HepG2 (cell line): ENCODE results near the gene SHTN1. TPM values are rescaled to one million over a fixed set of nuclear protein-coding genes. Genes with fewer than 3 reads are reported as not detected.
A peak's percentile ranks its signal among the peaks of the same experiment; 100 is the strongest.

Experiments
- ATAC-seq: fragments of 200-7000 bp; cut with Tn5 transposase; 3 replicates; pipeline ENCODE4 v1.9.1; 2020; ENCODE audit warnings: mild to moderate bottlenecking, moderate library complexity
- BruUV-seq: library from RNA; stranded (reverse); fragments of 400-500 nt; replicated peaks from 2 replicates; lab custom pipeline; 2021; lab: Mats Ljungman, UMichigan
- CTCF ChIA-PET: fragments of 300-600 bp; formaldehyde crosslinking; extraction: SDS; loops from one replicate; lab custom pipeline; 2021; ENCODE audit warnings: low total read pairs, inconsistent platforms, low intra/inter-chr PET ratio; lab: Yijun Ruan, JAX
- POLR2A ChIA-PET: fragments of 350-600 bp; sonication (Branson Sonifier 250); formaldehyde crosslinking; loops from one replicate; lab custom pipeline; 2020; ENCODE audit warnings: antibody characterized with exemption, inconsistent platforms; lab: Yijun Ruan, JAX
- DNase-seq: peaks from one replicate; pipeline ENCODE4 v3.0.0-alpha.2; 2015; ENCODE audit warnings: low spot score
- FAIRE-seq: peaks from 3 replicates; lab custom pipeline; 2011; peaks lifted over from hg19 to GRCh38; lab: Jason Lieb, UNC
- H2AFZ ChIP-seq: one replicate; pipeline ENCODE4 v1.6.1; 2011; ENCODE audit warnings: low read length, inconsistent platforms
- H3K27ac ChIP-seq: fragments of 300-600 bp; 3 replicates; pipeline ENCODE4 v1.8.0; 2011; ENCODE audit warnings: mixed run types, mild to moderate bottlenecking, mixed read lengths, low read length, inconsistent platforms; ENCODE audit not compliant: insufficient read depth; ENCODE audit errors: extremely low read length
- H3K27me3 ChIP-seq, 2 experiments: fragments of 200-600 bp in 1 of 2; 2 replicates in 1 of 2; 3 replicates in 1 of 2; pipeline versions ENCODE4 v1.6.0 to v1.8.0; 2011; ENCODE audit warnings: low read length in 2 of 2, mild to moderate bottlenecking in 2 of 2, moderate library complexity in 2 of 2, inconsistent platforms in 1 of 2; ENCODE audit not compliant: insufficient read depth in 2 of 2, control insufficient read depth in 1 of 2
- H3K36me3 ChIP-seq, 2 experiments: fragments of 200-600 bp in 1 of 2; replicated peaks in 1 of 2; 2 replicates in 1 of 2; 3 replicates in 1 of 2; pipeline versions ENCODE4 v1.5.1 to v1.8.0; 2011; ENCODE audit warnings: low read length in 2 of 2, inconsistent platforms in 1 of 2; ENCODE audit not compliant: insufficient read depth in 2 of 2, control insufficient read depth in 1 of 2
- H3K4me1 ChIP-seq: 2 replicates; pipeline ENCODE4 v1.5.1; 2012; ENCODE audit warnings: low read length, inconsistent platforms; ENCODE audit not compliant: insufficient read depth
- H3K4me2 ChIP-seq: 2 replicates; pipeline ENCODE4 v1.6.0; 2011; ENCODE audit warnings: low read depth, low read length, inconsistent platforms
- H3K4me3 ChIP-seq, 3 experiments: fragments of 200-600 bp in 1 of 3; sonication (generic), shearing (Covaris generic) in 1 of 3; replicated peaks in 1 of 3; 2 replicates each; pipeline ENCODE4 v1.5.1; 2011 to 2016; ENCODE audit warnings: low read length in 3 of 3, inconsistent platforms in 2 of 3, low read depth in 2 of 3, mild to moderate bottlenecking in 2 of 3, control low read depth in 1 of 3, mixed read lengths in 1 of 3; ENCODE audit not compliant: insufficient read depth in 1 of 3
- H3K79me2 ChIP-seq: one replicate; pipeline ENCODE4 v1.6.1; 2011; ENCODE audit warnings: low read length, inconsistent platforms; ENCODE audit not compliant: insufficient read depth
- H3K9ac ChIP-seq: 2 replicates; pipeline ENCODE4 v1.6.0; 2011; ENCODE audit warnings: mild to moderate bottlenecking, low read depth, low read length, inconsistent platforms; ENCODE audit not compliant: insufficient read depth
- H3K9me3 ChIP-seq: 2 replicates; pipeline ENCODE4 v1.5.1; 2012; ENCODE audit warnings: mild to moderate bottlenecking, low read length
- H4K20me1 ChIP-seq: 2 replicates; pipeline ENCODE4 v1.6.0; 2011; ENCODE audit warnings: inconsistent platforms, mild to moderate bottlenecking, low read length, moderate library complexity; ENCODE audit not compliant: insufficient read depth
- ARNTL ChIP-seq: sonication (generic); formaldehyde crosslinking; IDR thresholded peaks from 2 replicates; pipeline ENCODE4 v1.4.0; 2020; ENCODE audit warnings: mild to moderate bottlenecking, missing genetic modification reagents
- FOSL1 ChIP-seq: sonication (generic); formaldehyde crosslinking; IDR thresholded peaks from 2 replicates; pipeline ENCODE4 v1.9.0; 2021; ENCODE audit warnings: missing genetic modification reagents, borderline replicate concordance
- FOSL2 ChIP-seq: sonication (generic); formaldehyde crosslinking; IDR thresholded peaks from 2 replicates; pipeline ENCODE4 v1.4.0; 2020; ENCODE audit warnings: missing genetic modification reagents
- FOXC1 ChIP-seq: sonication (generic); formaldehyde crosslinking; IDR thresholded peaks from 2 replicates; pipeline ENCODE4 v1.8.0; 2022; ENCODE audit warnings: mild to moderate bottlenecking, missing genetic modification reagents, borderline replicate concordance
- KDM3A ChIP-seq: IDR thresholded peaks from 2 replicates; pipeline ENCODE4 v1.6.1; 2018; ENCODE audit warnings: low read depth, missing compliant biosample characterization
- KLF12 ChIP-seq: sonication (generic); formaldehyde crosslinking; IDR thresholded peaks from 2 replicates; pipeline ENCODE4 v1.4.0; 2020; ENCODE audit warnings: missing genetic modification reagents, borderline replicate concordance
- MTF2 ChIP-seq: sonication (generic); formaldehyde crosslinking; IDR thresholded peaks from 2 replicates; pipeline ENCODE4 v1.5.0; 2020; ENCODE audit warnings: missing genetic modification reagents, borderline replicate concordance
- NFE2L2 ChIP-seq: fragments of 150-350 bp; IDR thresholded peaks from 2 replicates; pipeline ENCODE4 v1.6.1; 2014; ENCODE audit warnings: low read length
- NR1H2 ChIP-seq: sonication (generic); formaldehyde crosslinking; IDR thresholded peaks from 2 replicates; pipeline ENCODE4 v1.8.1; 2022; ENCODE audit warnings: low read depth, missing genetic modification reagents, borderline replicate concordance
- TRIM22 ChIP-seq: fragments of 450-650 bp; IDR thresholded peaks from 2 replicates; pipeline ENCODE4 v1.6.1; 2017
- ZBTB38 ChIP-seq: sonication (generic); formaldehyde crosslinking; IDR thresholded peaks from 2 replicates; pipeline ENCODE4 v1.5.1; 2020; ENCODE audit warnings: mild to moderate bottlenecking, missing genetic modification reagents
- ZEB1 ChIP-seq: IDR thresholded peaks from 2 replicates; pipeline ENCODE4 v1.6.1; 2012; ENCODE audit warnings: mild to moderate bottlenecking, low read depth, inconsistent platforms; ENCODE audit not compliant: insufficient replicate concordance
- ZNF546 ChIP-seq: sonication (generic); formaldehyde crosslinking; conservative IDR thresholded peaks from 2 replicates; pipeline ENCODE4 v1.8.1; 2023; ENCODE audit warnings: mild to moderate bottlenecking, missing genetic modification reagents
- WGBS: methylation state at CpG from one replicate; pipeline ENCODE4 v1.1.6; 2017; ENCODE audit warnings: low lambda C conversion rate; 5-methylcytosine and 5-hydroxymethylcytosine counted together
- in situ Hi-C: cut with HindIII; loops from 2 replicates; pipeline ENCODE4 v1.10.0; 2017; ENCODE audit warnings: low pct_unique_long_range_greater_than_20kb; ENCODE audit not compliant: extremely low pct_ligation_motif_present
- intact Hi-C: fragments of 100-400 bp; cut with micrococcal nuclease; formaldehyde crosslinking; loops from one replicate; pipeline ENCODE4 v1.10.0; 2022; ENCODE audit not compliant: unreplicated experiment
- polyA plus RNA-seq, 8 experiments: library from polyadenylated mRNA; depleted of rRNA in 3 of 8; stranded (reverse) in 7 of 8; unstranded in 1 of 8; fragments of >200 nt; fragmentation: Illumina TruSeq in 4 of 8; extraction: Trizol in 4 of 8; gene quantifications; 2 replicates each; pipeline versions ENCODE4 v1.2.1 to v1.2.3, GENCODE V29; 2011 to 2016; ENCODE audit warnings: low read depth in 4 of 8, missing spikeins in 1 of 8, mixed read lengths in 1 of 8; ENCODE audit not compliant: insufficient read depth in 1 of 8
- total RNA-seq, 5 experiments: library from RNA; depleted of rRNA; stranded (reverse); fragments of >200 nt; fragmentation: Illumina TruSeq; extraction: Trizol; gene quantifications; 2 replicates each; pipeline ENCODE4 v1.2.3, GENCODE V29; 2016; ENCODE audit warnings: low read depth in 1 of 5
- TF ChIP-seq, protein P1 (sequence below): sonication (generic); formaldehyde crosslinking; IDR thresholded peaks from 2 replicates; pipeline ENCODE4 v1.4.0; 2020; ENCODE audit warnings: missing genetic modification reagents
- TF ChIP-seq, protein P2 (sequence below): sonication (generic); formaldehyde crosslinking; IDR thresholded peaks from 2 replicates; pipeline ENCODE4 v1.5.1; 2020; ENCODE audit warnings: mild to moderate bottlenecking, missing genetic modification reagents, moderate library complexity

The SHTN1 gene
- total and polyA plus RNA-seq, 2 of the 13 experiments (the other 11 are each of a cell fraction or from before 2014, with no cell fraction given): 11.3 to 15.6 TPM

GRCh38 chr10:117007080-117007479 lies 2.1 kb upstream of the SHTN1 start:
- TF ChIP-seq ZNF546 (CRISPR knock-in tag): no peak
- peak; percentile 87 for TF ChIP-seq NFE2L2
- TF ChIP-seq FOSL1: peak; percentile 46
- TF ChIP-seq FOSL2 (CRISPR knock-in tag): peak; percentile 55; the same call in 1 of the 2 replicates
- Histone ChIP-seq H3K9ac (no peak overlapping the region), H3K27me3 (no peaks in the 10 kb centered on the region), H3K79me2 (peaks cover 21% of the 10 kb centered on the region), H3K36me3 (no peaks in the 10 kb centered on the region), H3K4me3 (no peak overlapping the region), H2AFZ (no peak overlapping the region), H3K27ac (no peak overlapping the region), H3K9me3 (no peaks in the 10 kb centered on the region), H3K4me2 (no peak overlapping the region), H3K4me1 (peaks cover 41% of the 10 kb centered on the region), H4K20me1 (peaks cover 5% of the 10 kb centered on the region)
- ATAC-seq: no peak
- intact Hi-C loops (no loop called here), in situ Hi-C loops (loop anchor here (10.0 kb wide), 1 partner anchor 158 kb away; no protein-coding TSS in a partner anchor)
- BruUV-seq: no TSS peak
- ChIA-PET CTCF (no interaction called here), POLR2A (no interaction called here)
- no peak for FAIRE-seq
- peak; percentile 25 for DNase-seq
- 88% methylated on average over 3 of the region's 3 CpGs for WGBS

- Histone ChIP-seq H3K4me3 (peak overlapping the region; percentile 78 to 86 (median 82)), H3K36me3 (no peaks in the 10 kb centered on the region), H3K4me1 (peaks cover 52% of the 10 kb centered on the region), H3K9me3 (no peaks in the 10 kb centered on the region), H3K27ac (peak overlapping the region; percentile 83), H4K20me1 (peaks cover 5% of the 10 kb centered on the region), H3K9ac (peak overlapping the region; percentile 81), H3K4me2 (peak overlapping the region; percentile 94), H3K27me3 (no peaks in the 10 kb centered on the region), H2AFZ (peak overlapping the region; percentile 54), H3K79me2 (peaks cover 36% of the 10 kb centered on the region)
- WGBS: 2% methylated on average over 12 of the region's 21 CpGs
- DNase-seq (peak; percentile 37), FAIRE-seq (no peak), ATAC-seq (peak; percentile 74)
- in situ Hi-C loops: loop anchor here (10.0 kb wide), 1 partner anchor 159 kb away; no protein-coding TSS in a partner anchor
- ChIA-PET POLR2A (interaction anchor here (1.4 kb wide), 1 partner anchor 15 kb away, joined by 3 read pairs; no protein-coding TSS in a partner anchor), CTCF (no interaction called here)
- TSS peak; percentile 78 for BruUV-seq
- intact Hi-C loops: no loop called here
- TF ChIP-seq FOXC1 (CRISPR knock-in tag): 0 out of 2 replicates have a peak, but pooled peaks have one; percentile 17
- no peak for TF ChIP-seq KLF12 (CRISPR knock-in tag)
- no peak for TF ChIP-seq ARNTL (CRISPR knock-in tag)
- TF ChIP-seq, protein P1, sequence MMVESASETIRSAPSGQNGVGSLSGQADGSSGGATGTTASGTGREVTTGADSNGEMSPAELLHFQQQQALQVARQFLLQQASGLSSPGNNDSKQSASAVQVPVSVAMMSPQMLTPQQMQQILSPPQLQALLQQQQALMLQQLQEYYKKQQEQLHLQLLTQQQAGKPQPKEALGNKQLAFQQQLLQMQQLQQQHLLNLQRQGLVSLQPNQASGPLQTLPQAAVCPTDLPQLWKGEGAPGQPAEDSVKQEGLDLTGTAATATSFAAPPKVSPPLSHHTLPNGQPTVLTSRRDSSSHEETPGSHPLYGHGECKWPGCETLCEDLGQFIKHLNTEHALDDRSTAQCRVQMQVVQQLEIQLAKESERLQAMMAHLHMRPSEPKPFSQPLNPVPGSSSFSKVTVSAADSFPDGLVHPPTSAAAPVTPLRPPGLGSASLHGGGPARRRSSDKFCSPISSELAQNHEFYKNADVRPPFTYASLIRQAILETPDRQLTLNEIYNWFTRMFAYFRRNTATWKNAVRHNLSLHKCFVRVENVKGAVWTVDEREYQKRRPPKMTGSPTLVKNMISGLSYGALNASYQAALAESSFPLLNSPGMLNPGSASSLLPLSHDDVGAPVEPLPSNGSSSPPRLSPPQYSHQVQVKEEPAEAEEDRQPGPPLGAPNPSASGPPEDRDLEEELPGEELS (CRISPR knock-in tag): no peak
- no peak for TF ChIP-seq KDM3A (CRISPR knock-in tag)
- TF ChIP-seq TRIM22: no peak
- no peak for TF ChIP-seq ZBTB38 (CRISPR knock-in tag)
- peak; percentile 12 for TF ChIP-seq ZEB1
- TF ChIP-seq, protein P2, sequence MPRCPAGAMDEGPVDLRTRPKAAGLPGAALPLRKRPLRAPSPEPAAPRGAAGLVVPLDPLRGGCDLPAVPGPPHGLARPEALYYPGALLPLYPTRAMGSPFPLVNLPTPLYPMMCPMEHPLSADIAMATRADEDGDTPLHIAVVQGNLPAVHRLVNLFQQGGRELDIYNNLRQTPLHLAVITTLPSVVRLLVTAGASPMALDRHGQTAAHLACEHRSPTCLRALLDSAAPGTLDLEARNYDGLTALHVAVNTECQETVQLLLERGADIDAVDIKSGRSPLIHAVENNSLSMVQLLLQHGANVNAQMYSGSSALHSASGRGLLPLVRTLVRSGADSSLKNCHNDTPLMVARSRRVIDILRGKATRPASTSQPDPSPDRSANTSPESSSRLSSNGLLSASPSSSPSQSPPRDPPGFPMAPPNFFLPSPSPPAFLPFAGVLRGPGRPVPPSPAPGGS (CRISPR knock-in tag): no peak
- TF ChIP-seq NR1H2 (CRISPR knock-in tag): no peak
- 0 out of 2 replicates have a peak, but pooled peaks have one; percentile 59 for TF ChIP-seq MTF2 (CRISPR knock-in tag)
Observed at GRCh38 chr10:117005527-117006055, 604 bp upstream of the SHTN1 start.
